Stimulated activated naive CD8-positive, alpha-beta T cell treated with anti-CD3 and anti-CD28 coated beads, Interleukin-15, Interleukin-2, amounts not matched to agents 100 ng/mL and 50 ng/mL, for 24 hours (primary cell): Measurements from ENCODE around the gene RNMT.
A peak's percentile ranks its signal among the peaks of the same experiment; 100 is the strongest.

Experiments
- H3K27ac Mint-ChIP-seq: one replicate; pipeline ENCODE4 v1.8.0; 2021; ENCODE audit warnings: mild to moderate bottlenecking, mixed read lengths
- H3K27me3 Mint-ChIP-seq: one replicate; pipeline ENCODE4 v1.8.0; 2021; ENCODE audit warnings: mixed read lengths
- H3K36me3 Mint-ChIP-seq: one replicate; pipeline ENCODE4 v1.8.0; 2021; ENCODE audit warnings: low read depth, mixed read lengths
- H3K4me1 Mint-ChIP-seq: one replicate; pipeline ENCODE4 v1.8.0; 2021; ENCODE audit warnings: low read depth, mixed read lengths
- H3K4me3 Mint-ChIP-seq: one replicate; pipeline ENCODE4 v1.8.0; 2021; ENCODE audit warnings: mild to moderate bottlenecking, mixed read lengths
- H3K9me3 Mint-ChIP-seq: one replicate; pipeline ENCODE4 v1.8.0; 2021; ENCODE audit warnings: mixed read lengths

Gene RNMT

DNA sequence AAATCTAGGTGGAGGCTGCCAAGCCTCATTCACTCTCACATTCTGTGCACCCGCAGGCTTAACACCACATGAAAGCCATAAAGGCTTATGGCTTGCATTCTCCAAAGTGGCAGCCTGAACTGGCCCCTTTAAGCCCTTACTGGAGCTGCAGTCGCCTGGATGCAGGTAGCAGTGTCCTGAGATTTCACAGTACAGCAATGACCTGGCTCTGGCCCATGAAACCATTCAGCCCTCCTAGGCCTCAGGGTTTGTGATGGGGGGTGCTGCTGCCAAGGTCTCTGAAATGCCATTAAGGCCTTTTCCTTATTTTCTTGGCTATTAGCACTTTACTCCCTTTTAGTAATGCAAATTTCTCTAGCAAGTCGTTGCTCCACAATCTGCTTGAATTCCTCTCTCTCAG lies 48.6 kb downstream of the RNMT start:
- H3K4me3 Mint-ChIP-seq: no peak overlapping the region
- H3K9me3 Mint-ChIP-seq: peaks cover 17% of the 10 kb centered on the region
- no peaks in the 10 kb centered on the region for H3K36me3 Mint-ChIP-seq
- H3K4me1 Mint-ChIP-seq: no peaks in the 10 kb centered on the region
- peaks cover 12% of the 10 kb centered on the region for H3K27me3 Mint-ChIP-seq
- H3K27ac Mint-ChIP-seq: no peak overlapping the region

- no peaks in the 10 kb centered on the region for H3K27me3 Mint-ChIP-seq
- H3K4me3 Mint-ChIP-seq: no peak overlapping the region
- no peaks in the 10 kb centered on the region for H3K4me1 Mint-ChIP-seq
- H3K27ac Mint-ChIP-seq: no peak overlapping the region
- peaks cover 4% of the 10 kb centered on the region for H3K9me3 Mint-ChIP-seq
- no peaks in the 10 kb centered on the region for H3K36me3 Mint-ChIP-seq
Observed at GRCh38 chr18:13791181-13791580, 64.7 kb downstream of the RNMT start.

GRCh38 chr18:13793819-13794218 lies 67.3 kb downstream of the RNMT start:
- Mint-ChIP-seq H3K27me3 (peaks cover 19% of the 10 kb centered on the region), H3K27ac (no peak overlapping the region), H3K36me3 (no peaks in the 10 kb centered on the region), H3K4me1 (no peaks in the 10 kb centered on the region), H3K4me3 (no peak overlapping the region), H3K9me3 (no peaks in the 10 kb centered on the region)

DNA sequence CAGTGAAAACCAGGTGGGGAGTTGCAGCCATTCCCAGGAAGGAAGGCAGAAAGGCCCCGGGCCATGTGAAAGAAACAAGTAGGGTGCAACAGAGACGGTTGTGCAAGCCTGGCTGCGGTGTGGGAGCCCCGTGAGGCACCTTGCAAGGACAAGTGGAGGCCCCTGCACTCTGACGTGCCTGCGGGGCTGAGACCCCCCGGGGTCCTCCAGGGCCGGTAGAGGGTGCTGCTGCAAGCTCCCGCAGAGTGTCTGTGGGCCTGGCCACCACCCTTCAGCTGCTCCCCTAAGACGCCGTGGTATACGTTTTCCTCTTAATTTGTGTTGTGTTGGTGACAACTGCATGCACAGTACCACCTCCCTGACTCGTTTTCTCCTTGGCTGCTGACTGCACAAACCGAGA lies 70.0 kb downstream of the RNMT start:
- peaks cover 38% of the 10 kb centered on the region for H3K27me3 Mint-ChIP-seq
- no peaks in the 10 kb centered on the region for H3K9me3 Mint-ChIP-seq
- no peak overlapping the region for H3K27ac Mint-ChIP-seq
- H3K4me3 Mint-ChIP-seq: no peak overlapping the region
- peaks cover 4% of the 10 kb centered on the region for H3K4me1 Mint-ChIP-seq
- no peaks in the 10 kb centered on the region for H3K36me3 Mint-ChIP-seq

- H3K4me3 Mint-ChIP-seq: no peak overlapping the region
- H3K27ac Mint-ChIP-seq: no peak overlapping the region
- H3K36me3 Mint-ChIP-seq: no peaks in the 10 kb centered on the region
- peaks cover 4% of the 10 kb centered on the region for H3K4me1 Mint-ChIP-seq
- peaks cover 42% of the 10 kb centered on the region for H3K27me3 Mint-ChIP-seq
- H3K9me3 Mint-ChIP-seq: no peaks in the 10 kb centered on the region
Observed at GRCh38 chr18:13797157-13797611, 70.7 kb downstream of the RNMT start.

DNA sequence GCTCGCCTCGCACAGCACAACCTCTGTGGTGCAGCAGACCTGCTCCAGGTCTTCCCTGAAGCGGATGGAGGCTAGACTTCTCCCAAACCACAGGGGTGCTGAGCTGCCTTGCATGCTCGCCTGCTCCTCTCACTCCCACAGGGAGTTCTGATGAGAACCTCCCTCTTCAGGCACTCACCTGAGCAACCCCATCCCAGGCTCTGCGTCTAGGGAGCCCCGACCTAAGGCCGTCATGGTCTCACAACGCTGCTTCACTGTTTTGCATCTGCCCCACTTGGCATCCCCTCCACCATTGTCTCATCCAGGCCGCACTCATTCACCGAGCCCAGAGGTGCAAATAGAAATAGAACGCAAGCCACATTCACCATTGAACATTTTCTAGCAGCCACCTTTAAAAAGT lies 72.9 kb downstream of the RNMT start:
- Mint-ChIP-seq H3K4me3 (no peak overlapping the region), H3K27me3 (peaks cover 58% of the 10 kb centered on the region), H3K4me1 (peaks cover 4% of the 10 kb centered on the region), H3K9me3 (no peaks in the 10 kb centered on the region), H3K27ac (no peak overlapping the region), H3K36me3 (no peaks in the 10 kb centered on the region)

GRCh38 chr18:13800505-13801259 lies 74.2 kb downstream of the RNMT start:
- peak overlapping the region; percentile 51 for H3K4me3 Mint-ChIP-seq
- H3K9me3 Mint-ChIP-seq: no peaks in the 10 kb centered on the region
- peaks cover 4% of the 10 kb centered on the region for H3K4me1 Mint-ChIP-seq
- peaks cover 69% of the 10 kb centered on the region for H3K27me3 Mint-ChIP-seq
- H3K27ac Mint-ChIP-seq: no peak overlapping the region
- H3K36me3 Mint-ChIP-seq: no peaks in the 10 kb centered on the region

- peaks cover 4% of the 10 kb centered on the region for H3K4me1 Mint-ChIP-seq
- peak overlapping the region; percentile 51 for H3K4me3 Mint-ChIP-seq
- H3K9me3 Mint-ChIP-seq: no peaks in the 10 kb centered on the region
- H3K36me3 Mint-ChIP-seq: no peaks in the 10 kb centered on the region
- H3K27me3 Mint-ChIP-seq: peaks cover 75% of the 10 kb centered on the region
- H3K27ac Mint-ChIP-seq: no peak overlapping the region
Observed at GRCh38 chr18:13801260-13801601, 74.8 kb downstream of the RNMT start.

- peaks cover 4% of the 10 kb centered on the region for H3K4me1 Mint-ChIP-seq
- no peak overlapping the region for H3K4me3 Mint-ChIP-seq
- H3K36me3 Mint-ChIP-seq: no peaks in the 10 kb centered on the region
- peaks cover 54% of the 10 kb centered on the region for H3K27me3 Mint-ChIP-seq
- no peaks in the 10 kb centered on the region for H3K9me3 Mint-ChIP-seq
- no peak overlapping the region for H3K27ac Mint-ChIP-seq
Observed at GRCh38 chr18:13804305-13804704, 77.8 kb downstream of the RNMT start.

DNA sequence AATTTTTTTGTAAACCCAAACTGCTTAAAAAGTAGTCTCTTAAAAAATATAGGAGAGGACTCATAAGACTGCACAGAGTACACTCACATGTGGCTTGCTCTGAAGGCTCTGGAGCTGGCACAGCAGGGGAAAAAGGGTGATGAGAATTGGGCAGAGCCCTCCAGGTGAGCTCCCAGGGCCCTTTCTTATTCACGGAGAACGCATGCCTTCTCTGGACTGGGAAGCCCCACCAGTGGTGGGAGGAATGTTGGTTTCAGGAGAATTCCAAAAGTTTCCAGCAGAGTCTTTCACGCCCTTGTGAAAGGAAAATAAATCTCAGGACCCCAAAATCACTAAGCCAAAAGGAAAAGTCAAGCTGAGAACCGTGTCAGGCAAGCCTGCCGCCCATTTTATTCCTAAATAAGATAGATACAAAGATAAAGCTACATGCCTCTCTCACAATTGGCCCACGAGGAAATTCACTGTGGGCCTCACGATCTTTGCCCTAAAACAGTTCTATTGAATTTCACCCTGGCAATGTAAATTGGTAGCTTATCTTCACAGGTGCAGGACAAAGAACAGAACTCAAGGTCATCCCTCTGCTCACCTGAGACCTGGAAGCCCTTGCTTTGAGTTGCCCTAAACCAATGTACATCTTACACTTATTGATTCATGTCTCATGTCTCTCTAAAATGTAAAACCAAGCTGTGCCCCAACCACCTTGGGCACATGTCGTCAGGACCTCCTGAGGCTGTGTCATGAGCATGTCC lies 82.0 kb downstream of the RNMT start:
- no peak overlapping the region for H3K4me3 Mint-ChIP-seq
- H3K4me1 Mint-ChIP-seq: no peaks in the 10 kb centered on the region
- no peak overlapping the region for H3K27ac Mint-ChIP-seq
- H3K36me3 Mint-ChIP-seq: no peaks in the 10 kb centered on the region
- H3K9me3 Mint-ChIP-seq: no peaks in the 10 kb centered on the region
- peaks cover 24% of the 10 kb centered on the region for H3K27me3 Mint-ChIP-seq

DNA sequence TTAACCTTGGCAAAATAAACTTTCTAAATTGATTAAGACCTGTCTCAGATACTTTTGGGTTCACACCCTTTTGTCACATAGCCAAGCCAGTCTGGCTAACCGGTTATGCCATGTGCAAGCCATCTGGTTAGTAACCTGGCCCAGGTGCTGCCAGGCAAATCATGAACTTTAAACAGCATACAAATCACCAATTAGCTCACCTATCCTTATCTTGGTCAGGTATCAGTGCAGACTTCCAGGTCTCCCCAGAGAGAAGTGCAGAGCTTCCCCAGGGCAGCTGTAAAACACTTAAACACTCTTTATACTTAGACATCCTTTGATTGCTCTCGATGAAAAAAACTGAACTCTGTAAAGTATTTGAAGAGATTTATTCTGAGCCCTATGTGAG lies 82.6 kb downstream of the RNMT start:
- H3K4me3 Mint-ChIP-seq: no peak overlapping the region
- H3K27me3 Mint-ChIP-seq: peaks cover 22% of the 10 kb centered on the region
- H3K4me1 Mint-ChIP-seq: no peaks in the 10 kb centered on the region
- H3K36me3 Mint-ChIP-seq: no peaks in the 10 kb centered on the region
- H3K27ac Mint-ChIP-seq: no peak overlapping the region
- H3K9me3 Mint-ChIP-seq: no peaks in the 10 kb centered on the region

- Mint-ChIP-seq H3K27ac (no peak overlapping the region), H3K36me3 (no peaks in the 10 kb centered on the region), H3K4me1 (no peaks in the 10 kb centered on the region), H3K4me3 (no peak overlapping the region), H3K9me3 (no peaks in the 10 kb centered on the region), H3K27me3 (peaks cover 15% of the 10 kb centered on the region)
Observed at GRCh38 chr18:13809531-13810255, 83.2 kb downstream of the RNMT start.

GRCh38 chr18:13810950-13811485 lies 84.5 kb downstream of the RNMT start:
- Mint-ChIP-seq H3K27ac (no peak overlapping the region), H3K27me3 (peaks cover 3% of the 10 kb centered on the region), H3K36me3 (no peaks in the 10 kb centered on the region), H3K4me1 (no peaks in the 10 kb centered on the region), H3K9me3 (no peaks in the 10 kb centered on the region), H3K4me3 (no peak overlapping the region)

- H3K9me3 Mint-ChIP-seq: no peaks in the 10 kb centered on the region
- no peaks in the 10 kb centered on the region for H3K36me3 Mint-ChIP-seq
- no peak overlapping the region for H3K27ac Mint-ChIP-seq
- no peaks in the 10 kb centered on the region for H3K4me1 Mint-ChIP-seq
- H3K27me3 Mint-ChIP-seq: no peaks in the 10 kb centered on the region
- no peak overlapping the region for H3K4me3 Mint-ChIP-seq
Observed at GRCh38 chr18:13811993-13812392, 85.5 kb downstream of the RNMT start.

DNA sequence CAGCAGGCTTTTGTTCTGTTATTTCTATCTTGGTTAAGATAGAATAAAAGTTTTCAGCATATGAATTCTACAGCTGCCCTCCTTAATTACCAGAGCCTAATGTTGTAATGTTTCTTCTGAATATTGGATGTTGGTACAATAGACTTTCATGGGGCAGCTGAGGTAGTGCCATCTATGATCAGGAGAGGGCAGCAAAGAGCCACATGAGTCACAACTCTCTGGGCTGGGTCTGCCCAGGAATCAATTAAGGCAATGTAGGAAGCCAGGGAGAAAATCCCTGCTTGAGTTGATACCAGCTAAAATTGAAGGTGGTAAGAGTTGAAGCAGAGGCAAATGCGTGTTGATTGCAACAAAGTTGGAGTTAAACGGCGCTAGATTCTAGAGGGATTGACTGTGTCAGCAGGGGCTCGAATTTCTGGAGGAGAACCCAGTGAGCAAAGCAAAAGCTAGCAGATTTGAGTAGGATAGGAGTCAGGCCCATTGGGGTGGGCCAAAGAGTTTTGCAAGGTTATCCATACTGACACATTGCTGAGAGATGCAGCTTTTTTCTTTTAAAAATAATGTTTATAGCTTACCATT lies 86.9 kb downstream of the RNMT start:
- Mint-ChIP-seq H3K4me3 (no peak overlapping the region), H3K4me1 (no peaks in the 10 kb centered on the region), H3K9me3 (no peaks in the 10 kb centered on the region), H3K27me3 (no peaks in the 10 kb centered on the region), H3K36me3 (no peaks in the 10 kb centered on the region), H3K27ac (no peak overlapping the region)
